Measurements from ENCODE around the gene CFC1B.
"Not testable (repeated sequence)": the region's sequence is repeated elsewhere in the genome, so short reads cannot be mapped to it uniquely, and the experiment has no call there.

DNA sequence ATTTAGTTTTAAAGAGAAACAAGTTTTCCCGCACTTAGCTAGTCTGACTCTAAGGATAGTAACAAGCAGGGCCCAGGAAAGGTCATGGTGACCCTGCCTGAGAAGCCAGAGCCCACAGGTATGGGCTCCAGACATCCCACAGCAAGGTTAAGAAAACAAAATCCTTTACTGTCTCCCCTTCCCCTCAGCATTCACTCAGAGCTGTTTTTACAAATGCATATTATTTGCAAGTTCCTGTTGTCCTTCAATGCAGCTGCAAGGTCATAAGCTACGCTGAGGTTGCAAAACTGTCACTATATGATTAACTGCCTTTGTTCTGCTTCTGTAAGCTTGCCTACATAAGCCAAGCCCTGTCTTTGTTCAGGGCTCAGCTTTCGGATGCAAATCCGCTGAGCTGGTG is 29.9 kb upstream of the CFC1B start:
- TF ChIP-seq CTCF, POLR2A, POLR2AphosphoS5 (IDR thresholded peaks at IDR 0.05): not testable (repeated sequence)
